Ishikawa (cell line): ENCODE measurements around the gene TSFM.

Experiments used
- CEBPB ChIP-seq: IDR thresholded peaks from 2 replicates; pipeline ENCODE4 v1.6.1; 2012
- CREB1 ChIP-seq: IDR thresholded peaks from 2 replicates; pipeline ENCODE4 v1.6.1; 2012; ENCODE audit warnings: low read depth
- EGR1 ChIP-seq: IDR thresholded peaks from 2 replicates; pipeline ENCODE4 v1.6.1; 2012
- EP300 ChIP-seq: IDR thresholded peaks from 2 replicates; pipeline ENCODE4 v1.6.1; 2012; ENCODE audit warnings: borderline replicate concordance
- FOXM1 ChIP-seq: IDR thresholded peaks from 2 replicates; pipeline ENCODE4 v1.6.1; 2012; ENCODE audit warnings: low read depth, borderline replicate concordance
- NFIC ChIP-seq: IDR thresholded peaks from 2 replicates; pipeline ENCODE4 v1.6.1; 2012
- RAD21 ChIP-seq: IDR thresholded peaks from 2 replicates; pipeline ENCODE4 v1.6.1; 2012; ENCODE audit warnings: low read depth
- TAF1 ChIP-seq: IDR thresholded peaks from 2 replicates; pipeline ENCODE4 v1.6.1; 2012; ENCODE audit warnings: low read depth, mild to moderate bottlenecking
- TCF12 ChIP-seq: IDR thresholded peaks from 2 replicates; pipeline ENCODE4 v1.6.1; 2012; ENCODE audit warnings: low read depth
- TEAD4 ChIP-seq: IDR thresholded peaks from 2 replicates; pipeline ENCODE4 v1.6.1; 2012
- YY1 ChIP-seq: IDR thresholded peaks from 2 replicates; pipeline ENCODE4 v1.6.1; 2012; ENCODE audit warnings: low read depth
- ZBTB7A ChIP-seq: IDR thresholded peaks from 2 replicates; pipeline ENCODE4 v1.6.1; 2012; ENCODE audit warnings: low read depth
- TF ChIP-seq, protein P1 (sequence below): IDR thresholded peaks from 2 replicates; pipeline ENCODE4 v1.6.1; 2012
- TF ChIP-seq, protein P2 (sequence below): IDR thresholded peaks from 2 replicates; pipeline ENCODE4 v1.6.1; 2012
- TF ChIP-seq, protein P3 (sequence below): IDR thresholded peaks from 2 replicates; pipeline ENCODE4 v1.6.1; 2012; ENCODE audit warnings: low read depth, mild to moderate bottlenecking

TSFM gene

DNA sequence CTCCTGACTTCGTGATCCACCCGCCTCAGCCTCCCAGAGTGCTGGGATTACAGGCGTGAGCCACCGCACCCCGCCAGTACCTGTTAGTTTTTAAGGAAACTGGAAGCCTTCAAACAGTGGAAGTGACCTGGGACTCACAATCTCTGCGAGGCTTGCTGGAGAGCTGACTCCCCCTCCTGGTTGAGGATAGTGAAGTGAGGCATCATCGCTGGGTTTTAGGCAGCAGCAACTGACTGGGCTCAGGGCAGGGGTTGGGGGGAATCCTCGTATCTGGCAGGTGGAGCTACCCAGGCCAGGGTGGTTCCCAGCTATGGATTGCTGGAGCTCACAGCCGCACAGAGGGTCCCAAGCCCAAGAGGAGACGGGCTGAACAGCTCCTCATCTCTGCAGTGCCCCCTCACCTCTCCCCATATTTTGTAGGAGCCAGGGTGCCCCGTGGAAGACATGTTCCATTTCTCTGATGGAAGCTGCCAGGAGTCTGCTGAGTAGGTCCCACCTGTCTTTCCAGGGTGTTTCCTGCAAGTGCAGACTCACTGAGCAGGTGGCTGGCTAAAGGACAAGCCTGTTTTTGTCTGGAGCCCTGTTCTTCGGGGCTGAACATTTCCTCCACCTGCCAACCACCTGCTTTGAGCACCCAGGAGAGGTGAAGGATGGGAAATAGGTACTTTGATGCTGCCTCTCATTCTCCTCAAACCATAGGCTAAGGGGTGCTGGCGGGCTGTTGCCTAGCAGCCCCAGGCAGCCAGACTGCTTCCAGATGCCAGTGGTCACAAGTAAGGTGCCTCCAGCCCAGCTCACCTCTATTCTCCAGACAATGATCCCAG lies 32.8 kb downstream of the TSFM start:
- TF ChIP-seq NFIC (no peak), EGR1 (no peak), ZBTB7A (no peak), CREB1 (no peak), TEAD4 (no peak), TCF12 (no peak), YY1 (no peak), RAD21 (no peak), CEBPB (no peak), EP300 (no peak)
- TF ChIP-seq, protein P1, sequence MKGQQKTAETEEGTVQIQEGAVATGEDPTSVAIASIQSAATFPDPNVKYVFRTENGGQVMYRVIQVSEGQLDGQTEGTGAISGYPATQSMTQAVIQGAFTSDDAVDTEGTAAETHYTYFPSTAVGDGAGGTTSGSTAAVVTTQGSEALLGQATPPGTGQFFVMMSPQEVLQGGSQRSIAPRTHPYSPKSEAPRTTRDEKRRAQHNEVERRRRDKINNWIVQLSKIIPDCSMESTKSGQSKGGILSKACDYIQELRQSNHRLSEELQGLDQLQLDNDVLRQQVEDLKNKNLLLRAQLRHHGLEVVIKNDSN: no peak
- TF ChIP-seq, protein P2, sequence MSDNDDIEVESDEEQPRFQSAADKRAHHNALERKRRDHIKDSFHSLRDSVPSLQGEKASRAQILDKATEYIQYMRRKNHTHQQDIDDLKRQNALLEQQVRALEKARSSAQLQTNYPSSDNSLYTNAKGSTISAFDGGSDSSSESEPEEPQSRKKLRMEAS: no peak

DNA sequence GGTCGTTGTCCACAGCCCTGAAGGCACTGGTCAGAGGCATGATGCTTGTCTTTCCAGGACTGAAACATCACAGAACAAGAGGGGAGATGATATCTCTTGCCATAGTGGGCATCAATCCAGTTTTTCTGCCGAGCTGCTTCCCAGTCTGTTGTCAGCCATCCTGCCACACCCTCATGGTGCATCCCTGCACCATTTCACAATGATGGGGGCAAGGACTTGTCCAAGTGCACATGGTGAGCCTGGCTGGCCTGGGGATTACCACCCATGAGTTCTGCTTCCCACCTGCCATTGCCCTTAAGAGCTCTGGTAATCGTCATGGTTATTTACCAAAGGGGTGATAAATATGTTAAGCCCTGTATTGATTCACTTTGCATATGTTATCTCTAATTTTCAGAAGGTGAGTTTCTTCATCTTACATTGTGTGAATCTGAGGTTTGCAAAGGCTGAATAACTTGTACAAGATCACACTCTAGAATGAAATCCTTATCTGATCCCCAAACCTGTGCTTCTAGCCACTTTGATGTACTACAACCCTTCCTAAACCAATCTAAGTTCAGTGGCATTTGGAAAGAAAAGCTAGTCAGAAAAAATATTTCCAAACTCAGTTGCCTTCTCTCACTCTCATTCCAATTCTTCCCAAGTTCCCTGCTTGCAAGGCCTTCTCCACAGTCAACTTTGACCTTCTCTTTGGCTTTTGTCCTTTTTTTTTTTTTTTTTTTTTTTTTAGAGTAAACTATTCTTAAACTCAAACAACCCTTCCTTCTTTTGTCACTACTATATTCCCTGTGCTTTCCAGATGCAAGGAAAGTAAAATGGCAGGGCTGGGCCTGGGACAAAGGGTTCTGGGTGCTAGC lies 33.6 kb downstream of the TSFM start:
- no peak for TF ChIP-seq ZBTB7A
- TF ChIP-seq EP300: no peak
- TF ChIP-seq CREB1: no peak
- no peak for TF ChIP-seq CEBPB
- no peak for TF ChIP-seq TEAD4
- no peak for TF ChIP-seq FOXM1
- no peak for TF ChIP-seq RAD21
- TF ChIP-seq, protein P2: no peak
- TF ChIP-seq YY1: no peak
- TF ChIP-seq EGR1: no peak
- no peak for TF ChIP-seq TCF12
- TF ChIP-seq NFIC: no peak
- no peak for TF ChIP-seq TAF1
- TF ChIP-seq, protein P1: no peak

DNA sequence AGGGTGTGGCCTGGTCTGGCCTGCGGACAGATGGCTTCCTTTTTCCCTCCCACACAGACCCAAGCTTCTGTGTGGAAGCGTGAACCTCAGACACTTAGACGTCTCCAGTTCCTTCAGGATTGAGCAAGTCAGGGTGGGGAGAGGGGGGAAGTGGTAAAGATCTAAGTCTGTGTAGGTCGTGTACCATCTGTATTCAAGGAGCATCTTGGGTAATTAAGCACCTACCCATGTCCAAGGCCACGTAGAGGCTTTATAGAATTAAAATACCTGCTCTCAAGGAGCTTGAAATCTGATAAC lies 34.2 kb downstream of the TSFM start:
- TF ChIP-seq CEBPB (no peak), FOXM1 (no peak), YY1 (no peak), TAF1 (no peak), CREB1 (no peak), EGR1 (no peak), TEAD4 (no peak), ZBTB7A (no peak), RAD21 (no peak), TCF12 (no peak), NFIC (no peak), EP300 (no peak)
- TF ChIP-seq, protein P3, sequence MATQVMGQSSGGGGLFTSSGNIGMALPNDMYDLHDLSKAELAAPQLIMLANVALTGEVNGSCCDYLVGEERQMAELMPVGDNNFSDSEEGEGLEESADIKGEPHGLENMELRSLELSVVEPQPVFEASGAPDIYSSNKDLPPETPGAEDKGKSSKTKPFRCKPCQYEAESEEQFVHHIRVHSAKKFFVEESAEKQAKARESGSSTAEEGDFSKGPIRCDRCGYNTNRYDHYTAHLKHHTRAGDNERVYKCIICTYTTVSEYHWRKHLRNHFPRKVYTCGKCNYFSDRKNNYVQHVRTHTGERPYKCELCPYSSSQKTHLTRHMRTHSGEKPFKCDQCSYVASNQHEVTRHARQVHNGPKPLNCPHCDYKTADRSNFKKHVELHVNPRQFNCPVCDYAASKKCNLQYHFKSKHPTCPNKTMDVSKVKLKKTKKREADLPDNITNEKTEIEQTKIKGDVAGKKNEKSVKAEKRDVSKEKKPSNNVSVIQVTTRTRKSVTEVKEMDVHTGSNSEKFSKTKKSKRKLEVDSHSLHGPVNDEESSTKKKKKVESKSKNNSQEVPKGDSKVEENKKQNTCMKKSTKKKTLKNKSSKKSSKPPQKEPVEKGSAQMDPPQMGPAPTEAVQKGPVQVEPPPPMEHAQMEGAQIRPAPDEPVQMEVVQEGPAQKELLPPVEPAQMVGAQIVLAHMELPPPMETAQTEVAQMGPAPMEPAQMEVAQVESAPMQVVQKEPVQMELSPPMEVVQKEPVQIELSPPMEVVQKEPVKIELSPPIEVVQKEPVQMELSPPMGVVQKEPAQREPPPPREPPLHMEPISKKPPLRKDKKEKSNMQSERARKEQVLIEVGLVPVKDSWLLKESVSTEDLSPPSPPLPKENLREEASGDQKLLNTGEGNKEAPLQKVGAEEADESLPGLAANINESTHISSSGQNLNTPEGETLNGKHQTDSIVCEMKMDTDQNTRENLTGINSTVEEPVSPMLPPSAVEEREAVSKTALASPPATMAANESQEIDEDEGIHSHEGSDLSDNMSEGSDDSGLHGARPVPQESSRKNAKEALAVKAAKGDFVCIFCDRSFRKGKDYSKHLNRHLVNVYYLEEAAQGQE: no peak
- TF ChIP-seq, protein P2: no peak
- TF ChIP-seq, protein P1: no peak

DNA sequence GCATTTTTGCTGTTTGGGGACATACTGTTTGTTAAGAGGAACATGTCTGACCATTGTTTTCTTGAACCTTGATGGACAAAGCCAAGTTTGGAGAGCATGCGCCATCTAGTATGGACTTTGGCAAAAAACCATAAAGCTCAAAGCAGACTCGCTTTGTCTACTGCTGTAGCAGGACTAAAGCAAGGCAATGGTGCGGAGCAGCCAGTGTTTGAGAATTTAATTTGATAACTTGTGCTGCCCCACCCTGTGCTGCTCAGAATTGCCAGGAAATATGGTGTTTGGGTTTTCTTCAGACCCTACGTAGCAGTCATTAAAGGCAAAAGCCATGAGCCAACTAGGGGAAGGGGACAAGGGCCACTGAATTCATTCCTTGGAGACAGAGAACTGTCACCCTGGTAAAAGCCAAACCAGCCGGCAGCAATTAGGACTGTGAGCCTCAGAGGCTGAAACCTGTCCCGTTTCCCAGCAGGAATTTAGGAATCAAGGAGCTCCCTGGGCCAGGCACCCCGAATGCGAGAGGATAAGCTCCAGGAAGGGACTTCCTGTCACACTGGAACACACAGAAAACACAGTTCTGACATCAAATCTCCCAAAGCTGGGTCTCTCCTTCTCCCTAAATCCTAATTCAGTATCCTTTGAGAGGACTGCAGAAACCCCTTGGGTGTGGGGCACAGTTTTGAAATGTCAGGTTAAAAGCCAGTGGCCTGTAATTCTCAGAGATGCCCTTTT lies 34.8 kb downstream of the TSFM start:
- TF ChIP-seq RAD21: no peak

DNA sequence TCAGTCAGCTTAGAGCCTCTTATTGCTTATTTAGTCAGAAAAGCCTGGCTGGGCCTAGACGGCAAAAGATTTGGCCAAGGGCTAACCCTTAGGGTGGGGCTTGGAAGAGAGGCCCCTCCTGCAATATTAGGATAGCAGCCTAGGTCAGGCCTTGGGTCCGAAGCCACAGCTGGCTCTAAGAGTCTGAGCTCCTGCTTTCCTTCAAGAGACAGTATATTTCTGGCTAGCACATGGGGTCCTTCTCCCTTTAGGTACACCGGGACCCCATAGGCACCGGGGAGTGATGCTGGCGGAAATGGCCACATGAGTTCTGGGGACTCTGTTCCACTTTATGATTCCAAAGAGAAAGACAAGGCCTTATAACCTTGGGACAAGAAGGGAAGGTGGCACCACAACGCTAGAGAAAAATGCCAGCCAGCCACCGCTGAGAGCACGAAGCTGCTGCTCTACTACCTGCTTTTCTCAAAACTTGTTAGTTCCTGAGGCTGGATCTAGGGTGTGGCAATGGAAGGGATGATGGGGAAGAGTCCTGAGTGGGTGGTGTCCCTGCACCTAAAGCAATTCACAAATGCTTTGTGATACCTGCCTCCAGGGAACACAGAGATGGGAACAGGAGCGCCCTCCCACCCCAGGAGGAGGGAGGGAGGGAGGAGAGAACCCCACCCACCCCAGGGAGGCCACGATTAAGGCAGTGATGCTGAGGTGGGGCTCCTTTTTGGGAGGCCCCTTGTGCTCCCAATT lies 39.1 kb downstream of the TSFM start:
- no peak for TF ChIP-seq EGR1
- no peak for TF ChIP-seq YY1

DNA sequence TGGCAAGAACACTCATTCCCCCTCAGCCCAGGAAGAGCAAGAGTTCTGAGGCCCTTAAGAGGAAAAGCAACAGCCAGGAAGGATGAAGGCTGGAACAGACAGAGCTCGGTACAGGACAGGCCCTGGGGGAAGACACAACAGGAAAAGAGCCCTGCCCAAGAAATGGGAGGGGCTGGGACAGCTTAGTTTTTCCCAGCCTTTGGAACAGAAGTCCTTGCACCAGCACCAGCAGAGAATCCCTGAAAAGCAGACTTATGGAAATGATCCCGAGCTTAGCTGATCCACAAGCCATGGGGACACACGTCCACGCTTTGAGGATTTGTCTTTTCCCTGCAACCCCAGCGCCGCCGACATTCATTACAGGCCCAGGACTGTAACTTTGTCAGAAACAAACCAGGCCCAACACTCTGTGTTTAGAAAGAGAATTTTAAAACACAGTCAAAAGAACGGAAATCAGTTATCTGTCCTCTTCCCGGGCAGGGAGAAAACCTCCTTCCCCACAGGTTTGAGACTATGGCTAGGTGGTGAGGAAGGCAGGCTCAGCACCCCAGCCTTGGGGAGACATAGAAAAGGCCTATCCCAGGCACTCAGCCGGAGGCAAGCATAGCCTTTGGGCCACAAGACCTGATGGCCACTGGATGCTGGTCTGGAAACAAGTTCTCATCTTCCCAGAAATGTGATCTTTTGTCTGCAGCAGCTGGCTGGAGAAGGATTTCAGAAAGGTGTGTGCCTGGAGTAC lies 40.0 kb downstream of the TSFM start:
- TF ChIP-seq TEAD4 (no peak), CREB1 (no peak), TAF1 (no peak), EP300 (no peak)
- TF ChIP-seq, protein P1: no peak
